A673 (cell line): ENCODE measurements around the gene APOC1. TPM values are rescaled to one million over a fixed set of nuclear protein-coding genes. Genes with fewer than 3 reads are reported as not detected.
"Not testable (repeated sequence)": the region's sequence is repeated elsewhere in the genome, so short reads cannot be mapped to it uniquely, and the experiment has no call there.

Source experiments
- BruUV-seq: library from RNA; stranded (reverse); fragments of 400-500 nt; replicated peaks from 2 replicates; lab custom pipeline; 2021; lab: Mats Ljungman, UMichigan
- CTCF ChIA-PET: fragments of 300-600 bp; sonication (Branson Sonifier 250); formaldehyde crosslinking; loops from one replicate; lab custom pipeline; 2022; ENCODE audit warnings: antibody characterized with exemption; lab: Charles Lee
- POLR2A ChIA-PET: fragments of 300-600 bp; sonication (Branson Sonifier 250); formaldehyde crosslinking; loops from one replicate; lab custom pipeline; 2022; ENCODE audit warnings: antibody characterized with exemption; ENCODE audit not compliant: low non-redundant PET; lab: Charles Lee
- DNase-seq: peaks from one replicate; pipeline ENCODE4 v3.0.0-alpha.2; 2015; ENCODE audit warnings: low spot score
- H3K27ac ChIP-seq: fragments of 200-600 bp; sonication (generic); 2 replicates; pipeline ENCODE4 v1.5.1; 2016; ENCODE audit warnings: mixed run types, low read depth, mild to moderate bottlenecking, mixed read lengths, antibody characterized with exemption, low read length; ENCODE audit not compliant: poor library complexity, severe bottlenecking
- H3K27me3 ChIP-seq: fragments of 200-600 bp; sonication (generic); replicated peaks from 2 replicates; pipeline ENCODE4 v1.6.1; 2017; ENCODE audit warnings: mixed run types, low read depth, mild to moderate bottlenecking, mixed read lengths, antibody characterized with exemption, low read length; ENCODE audit not compliant: insufficient read depth, poor library complexity
- H3K36me3 ChIP-seq: fragments of 200-600 bp; sonication (generic); 2 replicates; pipeline ENCODE4 v1.6.1; 2016; ENCODE audit warnings: mixed run types, mild to moderate bottlenecking, mixed read lengths, antibody characterized with exemption, low read length; ENCODE audit not compliant: insufficient read depth, poor library complexity, severe bottlenecking
- H3K4me1 ChIP-seq: fragments of 200-600 bp; sonication (generic); 2 replicates; pipeline ENCODE4 v1.6.1; 2017; ENCODE audit warnings: mixed run types, mild to moderate bottlenecking, mixed read lengths, antibody characterized with exemption, low read length; ENCODE audit not compliant: insufficient read depth, poor library complexity, severe bottlenecking
- H3K4me3 ChIP-seq: fragments of 200-600 bp; sonication (generic); 2 replicates; pipeline ENCODE4 v1.5.1; 2016; ENCODE audit warnings: low read depth, mixed run types, mild to moderate bottlenecking, mixed read lengths, low read length; ENCODE audit not compliant: poor library complexity, severe bottlenecking
- H3K9me3 ChIP-seq: fragments of 200-600 bp; sonication (generic); 2 replicates; pipeline ENCODE4 v1.6.1; 2016; ENCODE audit warnings: mixed run types, low read depth, mild to moderate bottlenecking, mixed read lengths, antibody characterized with exemption, low read length; ENCODE audit not compliant: poor library complexity, severe bottlenecking
- EZH2 ChIP-seq: fragments of 200-600 bp; sonication (generic); IDR thresholded peaks from 2 replicates; pipeline ENCODE4 v1.6.1; 2017; ENCODE audit warnings: borderline replicate concordance, low read depth, mild to moderate bottlenecking, mixed read lengths, antibody characterized with exemption, low read length; ENCODE audit not compliant: poor library complexity, severe bottlenecking
- intact Hi-C: fragments of 100-400 bp; cut with micrococcal nuclease; formaldehyde crosslinking; loops from one replicate; pipeline ENCODE4 v1.10.0; 2022; ENCODE audit not compliant: unreplicated experiment
- total RNA-seq: library from RNA; stranded (reverse); gene quantifications from 2 replicates; pipeline ENCODE4 v1.2.3, GENCODE V29; 2021
- TF ChIP-seq, protein P1 (sequence below): fragments of 300-800, 200-600 bp; sonication (generic); conservative IDR thresholded peaks from 2 replicates; pipeline ENCODE4 v1.5.1; 2017; ENCODE audit warnings: low read depth, mild to moderate bottlenecking, antibody characterized with exemption, low read length, moderate library complexity, mixed read lengths

Gene APOC1
- total RNA-seq, 1 experiment from 2014 or later = 5.5 TPM

DNA sequence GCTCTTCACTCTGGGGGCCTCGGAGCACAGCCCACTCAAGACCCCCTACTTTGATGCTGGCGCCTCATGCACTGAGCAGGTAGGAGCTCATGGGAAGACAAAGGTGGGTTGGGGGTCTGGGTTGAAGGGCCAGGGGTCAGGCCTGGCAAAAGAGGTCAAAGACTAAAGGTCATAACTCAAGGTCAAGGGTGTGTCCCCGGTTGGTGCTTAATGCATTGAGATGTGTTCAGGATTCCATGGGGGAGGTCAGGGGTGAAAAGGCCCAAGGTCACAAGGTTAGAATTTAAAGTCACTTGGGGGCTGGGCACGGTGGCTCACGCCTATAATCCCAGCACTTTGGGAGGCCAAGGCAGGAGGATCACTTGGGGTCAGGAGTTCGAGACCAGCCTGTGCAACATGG, 28.3 kb upstream of the APOC1 start:
- no peak for DNase-seq
- ChIA-PET CTCF (no interaction called here), POLR2A (no interaction called here)
- BruUV-seq = no TSS peak
- Histone ChIP-seq H3K4me1 (peaks cover 6% of the 10 kb centered on the region), H3K27me3 (no peaks in the 10 kb centered on the region), H3K9me3 (no peaks in the 10 kb centered on the region), H3K4me3 (no peak overlapping the region), H3K27ac (no peak overlapping the region), H3K36me3 (peaks cover 4% of the 10 kb centered on the region)
- intact Hi-C loops = no loop called here
- TF ChIP-seq, protein P1, sequence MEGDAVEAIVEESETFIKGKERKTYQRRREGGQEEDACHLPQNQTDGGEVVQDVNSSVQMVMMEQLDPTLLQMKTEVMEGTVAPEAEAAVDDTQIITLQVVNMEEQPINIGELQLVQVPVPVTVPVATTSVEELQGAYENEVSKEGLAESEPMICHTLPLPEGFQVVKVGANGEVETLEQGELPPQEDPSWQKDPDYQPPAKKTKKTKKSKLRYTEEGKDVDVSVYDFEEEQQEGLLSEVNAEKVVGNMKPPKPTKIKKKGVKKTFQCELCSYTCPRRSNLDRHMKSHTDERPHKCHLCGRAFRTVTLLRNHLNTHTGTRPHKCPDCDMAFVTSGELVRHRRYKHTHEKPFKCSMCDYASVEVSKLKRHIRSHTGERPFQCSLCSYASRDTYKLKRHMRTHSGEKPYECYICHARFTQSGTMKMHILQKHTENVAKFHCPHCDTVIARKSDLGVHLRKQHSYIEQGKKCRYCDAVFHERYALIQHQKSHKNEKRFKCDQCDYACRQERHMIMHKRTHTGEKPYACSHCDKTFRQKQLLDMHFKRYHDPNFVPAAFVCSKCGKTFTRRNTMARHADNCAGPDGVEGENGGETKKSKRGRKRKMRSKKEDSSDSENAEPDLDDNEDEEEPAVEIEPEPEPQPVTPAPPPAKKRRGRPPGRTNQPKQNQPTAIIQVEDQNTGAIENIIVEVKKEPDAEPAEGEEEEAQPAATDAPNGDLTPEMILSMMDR = no peak
- no peak for TF ChIP-seq EZH2

GRCh38 chr19:44887648-44888047, 26.8 kb upstream of the APOC1 start:
- peaks cover 8% of the 10 kb centered on the region for H3K36me3 ChIP-seq
- H3K27ac ChIP-seq = no peak overlapping the region
- CTCF ChIA-PET = no interaction called here
- POLR2A ChIA-PET = no interaction called here
- H3K27me3 ChIP-seq = no peaks in the 10 kb centered on the region
- DNase-seq = no peak
- TF ChIP-seq, protein P1 = no peak
- no peak for TF ChIP-seq EZH2
- no TSS peak for BruUV-seq
- no peaks in the 10 kb centered on the region for H3K9me3 ChIP-seq
- intact Hi-C loops = no loop called here
- peaks cover 13% of the 10 kb centered on the region for H3K4me1 ChIP-seq
- H3K4me3 ChIP-seq = no peak overlapping the region

DNA sequence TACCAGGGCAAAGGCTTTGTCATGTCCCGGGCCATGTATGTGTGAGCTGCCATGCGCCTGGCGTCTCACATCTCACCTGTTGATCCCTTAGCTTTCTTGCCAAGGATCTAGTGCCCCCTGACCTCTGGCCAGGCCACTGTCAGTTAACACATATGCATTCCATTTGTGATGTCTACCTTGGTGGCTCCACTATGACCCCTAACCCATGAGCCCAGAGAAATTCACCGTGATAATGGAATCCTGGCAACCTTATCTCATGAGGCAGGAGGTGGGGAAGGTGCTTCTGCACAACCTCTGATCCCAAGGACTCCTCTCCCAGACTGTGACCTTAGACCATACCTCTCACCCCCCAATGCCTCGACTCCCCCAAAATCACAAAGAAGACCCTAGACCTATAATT, 26.1 kb upstream of the APOC1 start:
- H3K27me3 ChIP-seq, BruUV-seq, H3K4me3 ChIP-seq, intact Hi-C loops, POLR2A ChIA-PET, H3K27ac ChIP-seq, H3K9me3 ChIP-seq, CTCF ChIA-PET, DNase-seq: not testable (repeated sequence)
- peaks cover 14% of the 10 kb centered on the region for H3K36me3 ChIP-seq
- H3K4me1 ChIP-seq = peaks cover 14% of the 10 kb centered on the region

- H3K4me1 ChIP-seq = peaks cover 14% of the 10 kb centered on the region
- intact Hi-C loops = loop anchor here (2.0 kb wide), 1 partner anchor 43 kb away; the partner anchor contains the start of gene NECTIN2
- no peaks in the 10 kb centered on the region for H3K9me3 ChIP-seq
- H3K27ac ChIP-seq = peak overlapping the region; percentile 89
- peak overlapping the region; percentile 85 for H3K4me3 ChIP-seq
- H3K27me3 ChIP-seq = no peaks in the 10 kb centered on the region
- CTCF ChIA-PET = interaction anchor here (1.6 kb wide), 1 partner anchor 44 kb away, joined by 4 read pairs; the partner anchor contains the start of gene NECTIN2
- no peak for TF ChIP-seq EZH2
- TF ChIP-seq, protein P1 = no peak
- DNase-seq = no peak
- TSS peak; percentile 99 for BruUV-seq
- peaks cover 29% of the 10 kb centered on the region for H3K36me3 ChIP-seq
- POLR2A ChIA-PET = interaction anchor here (0.6 kb wide), 1 partner anchor 1164 kb away, joined by 3 read pairs; no protein-coding TSS in a partner anchor
Measured at GRCh38 chr19:44889830-44890365, 24.5 kb upstream of the APOC1 start.
